KMS-11 (cell line): ENCODE data around the gene PROCA1.
A peak's percentile ranks its signal among the peaks of the same experiment; 100 is the strongest.

Experiments used
- H2AFZ ChIP-seq: fragments of 200-600 bp; sonication (generic); 2 replicates; pipeline ENCODE4 v1.6.1; 2016; ENCODE audit warnings: antibody characterized with exemption, mixed run types, low read depth
- H3K27ac ChIP-seq: fragments of 200-600 bp; sonication (generic); 2 replicates; pipeline ENCODE4 v1.6.1; 2016; ENCODE audit warnings: mild to moderate bottlenecking, mixed run types
- H3K27me3 ChIP-seq: fragments of 200-600 bp; sonication (generic); 2 replicates; pipeline ENCODE4 v1.6.1; 2017; ENCODE audit warnings: mild to moderate bottlenecking, low read depth, mixed run types, moderate library complexity; ENCODE audit not compliant: insufficient read depth
- H3K36me3 ChIP-seq: fragments of 200-600 bp; sonication (generic); 2 replicates; pipeline ENCODE4 v1.6.1; 2017; ENCODE audit warnings: mild to moderate bottlenecking, mixed run types; ENCODE audit not compliant: insufficient read depth
- H3K4me1 ChIP-seq: fragments of 200-600 bp; sonication (generic); 2 replicates; pipeline ENCODE4 v1.6.1; 2016; ENCODE audit warnings: mild to moderate bottlenecking, low read depth, mixed run types; ENCODE audit not compliant: poor library complexity, severe bottlenecking
- H3K4me2 ChIP-seq: fragments of 200-600 bp; sonication (generic); 2 replicates; pipeline ENCODE4 v1.7.0; 2016; ENCODE audit warnings: mild to moderate bottlenecking, mixed run types
- H3K4me3 ChIP-seq: fragments of 200-600 bp; sonication (generic); IDR thresholded peaks from 2 replicates; pipeline ENCODE4 v1.6.1; 2017; ENCODE audit warnings: low read depth, low read length, mixed read lengths; ENCODE audit not compliant: insufficient read depth
- H3K79me2 ChIP-seq: fragments of 200-600 bp; sonication (generic); 2 replicates; pipeline ENCODE4 v1.6.1; 2016; ENCODE audit warnings: low read depth, mixed run types; ENCODE audit not compliant: insufficient read depth
- H3K9ac ChIP-seq: fragments of 200-600 bp; sonication (generic); 2 replicates; pipeline ENCODE4 v1.6.1; 2016; ENCODE audit warnings: mild to moderate bottlenecking, mixed run types
- H4K20me1 ChIP-seq: fragments of 200-600 bp; sonication (generic); 2 replicates; pipeline ENCODE4 v1.6.1; 2016; ENCODE audit warnings: mild to moderate bottlenecking, mixed run types; ENCODE audit not compliant: insufficient read depth
- TF ChIP-seq, protein P1 (sequence below): fragments of 200-600 bp; sonication (generic); conservative IDR thresholded peaks from 2 replicates; pipeline ENCODE4 v1.6.1; 2017; ENCODE audit warnings: low read depth, mild to moderate bottlenecking, antibody characterized with exemption, low read length, moderate library complexity, mixed read lengths

Gene PROCA1, protein sequence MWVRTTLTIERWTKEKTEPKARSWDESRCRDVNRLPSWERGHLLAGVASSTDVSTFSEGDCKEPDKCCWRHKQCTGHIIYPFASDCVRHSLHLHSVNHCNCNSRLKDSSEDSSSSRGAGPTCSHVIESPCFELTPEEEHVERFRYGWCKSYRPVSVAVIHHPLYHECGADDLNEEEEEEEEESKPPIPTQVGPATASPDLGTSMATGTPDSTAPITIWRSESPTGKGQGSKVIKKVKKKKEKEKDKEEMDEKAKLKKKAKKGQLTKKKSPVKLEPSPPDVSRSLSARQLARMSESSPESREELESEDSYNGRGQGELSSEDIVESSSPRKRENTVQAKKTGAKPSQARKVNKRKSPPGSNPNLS

DNA sequence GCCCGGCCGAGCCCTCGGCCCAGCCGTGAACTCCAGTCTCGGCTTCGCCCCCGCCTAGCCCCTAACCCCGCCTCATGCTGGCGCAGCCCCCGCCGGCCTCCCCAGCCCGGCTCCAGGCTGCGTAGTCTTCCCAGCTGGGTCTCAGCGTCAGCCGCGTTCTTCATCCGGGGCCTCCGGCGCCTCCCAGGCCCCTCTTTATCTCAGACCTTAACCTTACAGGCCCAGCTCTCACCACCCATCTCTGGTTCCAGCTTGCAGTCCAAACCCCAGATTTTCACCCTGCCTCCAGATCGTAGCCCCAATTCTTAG, at the start of gene PROCA1:
PROCA1 (minus strand) TSS at position 166 of the 309 bp plus-strand sequence. CDS start 228 bp downstream, outside the sequence.
- Histone ChIP-seq H3K79me2 (no peaks in the 10 kb centered on the region), H4K20me1 (no peaks in the 10 kb centered on the region), H2AFZ (peak within 1 kb of the TSS; percentile 66), H3K9ac (peak within 1 kb of the TSS; percentile 28; the same call in 1 of the 2 replicates), H3K4me3 (no peak within 1 kb of the TSS), H3K27me3 (peaks cover 23% of the 10 kb centered on the region), H3K36me3 (no peaks in the 10 kb centered on the region), H3K4me2 (peak within 1 kb of the TSS; percentile 58), H3K27ac (no peak within 1 kb of the TSS), H3K4me1 (no peaks in the 10 kb centered on the region)
- TF ChIP-seq, protein P1, sequence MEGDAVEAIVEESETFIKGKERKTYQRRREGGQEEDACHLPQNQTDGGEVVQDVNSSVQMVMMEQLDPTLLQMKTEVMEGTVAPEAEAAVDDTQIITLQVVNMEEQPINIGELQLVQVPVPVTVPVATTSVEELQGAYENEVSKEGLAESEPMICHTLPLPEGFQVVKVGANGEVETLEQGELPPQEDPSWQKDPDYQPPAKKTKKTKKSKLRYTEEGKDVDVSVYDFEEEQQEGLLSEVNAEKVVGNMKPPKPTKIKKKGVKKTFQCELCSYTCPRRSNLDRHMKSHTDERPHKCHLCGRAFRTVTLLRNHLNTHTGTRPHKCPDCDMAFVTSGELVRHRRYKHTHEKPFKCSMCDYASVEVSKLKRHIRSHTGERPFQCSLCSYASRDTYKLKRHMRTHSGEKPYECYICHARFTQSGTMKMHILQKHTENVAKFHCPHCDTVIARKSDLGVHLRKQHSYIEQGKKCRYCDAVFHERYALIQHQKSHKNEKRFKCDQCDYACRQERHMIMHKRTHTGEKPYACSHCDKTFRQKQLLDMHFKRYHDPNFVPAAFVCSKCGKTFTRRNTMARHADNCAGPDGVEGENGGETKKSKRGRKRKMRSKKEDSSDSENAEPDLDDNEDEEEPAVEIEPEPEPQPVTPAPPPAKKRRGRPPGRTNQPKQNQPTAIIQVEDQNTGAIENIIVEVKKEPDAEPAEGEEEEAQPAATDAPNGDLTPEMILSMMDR, result no peak

DNA sequence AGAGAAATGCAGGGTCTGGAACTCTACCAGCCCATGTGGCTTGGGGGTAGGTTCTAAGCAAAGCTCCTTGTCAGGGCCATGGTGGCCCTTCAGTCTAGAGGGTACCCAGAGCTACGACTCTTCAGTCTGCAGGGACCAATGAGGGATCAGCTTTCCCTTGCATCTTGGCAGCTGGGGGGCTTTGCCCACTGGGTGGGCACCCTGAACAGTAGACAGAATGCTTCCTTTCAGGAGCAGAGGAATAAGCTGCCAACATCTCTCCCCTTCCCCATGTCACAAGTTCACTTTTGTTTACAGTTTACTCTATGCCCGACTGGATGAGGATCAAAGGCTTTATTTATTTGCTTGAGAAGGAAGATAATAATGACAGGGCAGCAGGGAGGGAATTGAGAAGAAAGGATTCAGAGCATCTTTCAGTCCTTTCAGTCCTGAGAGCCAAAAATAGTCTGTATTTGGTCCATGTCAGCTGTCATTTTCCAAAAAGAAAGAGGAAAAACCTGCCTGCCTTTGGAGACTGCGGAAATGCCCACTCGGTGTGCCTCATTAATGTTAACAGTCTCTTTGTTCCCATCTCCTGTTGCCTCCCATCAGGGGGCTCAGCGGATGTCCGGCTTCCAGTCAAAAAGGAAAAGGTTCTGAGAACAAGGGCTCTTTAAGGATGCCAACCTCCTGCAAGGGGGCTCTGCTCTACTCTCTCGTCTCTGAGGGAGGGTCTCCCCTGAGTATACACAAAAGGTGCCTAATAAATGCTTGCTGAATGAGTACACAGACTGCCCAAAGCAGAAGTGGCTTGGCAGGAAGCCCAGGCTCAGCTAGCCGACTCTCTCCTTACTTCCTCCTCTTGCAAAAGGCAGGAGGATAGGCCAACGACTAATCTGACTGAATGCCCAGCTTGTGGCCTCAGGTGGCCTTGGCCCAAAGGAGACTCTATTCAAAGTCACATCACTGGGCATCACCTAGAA, 49.2 kb upstream of the PROCA1 start:
- Histone ChIP-seq H3K79me2 (no peaks in the 10 kb centered on the region), H4K20me1 (no peaks in the 10 kb centered on the region), H3K27ac (no peak overlapping the region), H3K9ac (no peak overlapping the region), H3K4me1 (peaks cover 37% of the 10 kb centered on the region), H2AFZ (no peak overlapping the region), H3K27me3 (no peaks in the 10 kb centered on the region), H3K36me3 (no peaks in the 10 kb centered on the region), H3K4me3 (no peak overlapping the region), H3K4me2 (no peak overlapping the region)
- TF ChIP-seq, protein P1, result no peak

DNA sequence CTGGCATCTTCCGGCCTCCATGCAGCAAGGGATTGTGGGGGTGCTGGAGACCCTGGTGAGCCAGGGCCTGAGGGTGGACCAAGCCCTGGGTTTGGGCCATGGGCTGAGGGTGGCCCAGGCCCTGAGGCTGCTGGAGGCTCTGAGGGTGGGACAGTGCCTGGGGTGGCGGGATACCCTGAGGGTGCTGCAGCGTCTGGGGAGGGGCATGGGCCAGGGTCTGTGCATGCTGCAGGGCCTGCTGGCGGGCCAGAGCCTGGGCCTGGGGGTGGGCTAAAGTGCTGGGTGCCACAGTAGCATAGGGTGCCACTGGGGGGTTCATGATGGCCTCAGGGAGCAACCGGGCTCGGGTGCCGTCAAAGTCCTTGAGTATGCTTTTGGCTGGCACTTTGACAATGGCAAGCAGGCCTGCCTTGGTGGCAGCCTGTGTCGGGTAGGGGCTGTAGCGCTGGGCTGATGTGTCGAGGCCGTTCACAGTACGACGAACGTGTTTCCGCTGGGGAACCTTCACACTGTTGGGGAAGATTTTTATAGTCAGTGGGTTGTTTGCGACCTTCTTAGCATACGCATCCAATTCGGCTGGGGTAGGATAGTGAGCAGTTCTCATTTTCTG, 47.7 kb upstream of the PROCA1 start:
- H3K9ac ChIP-seq, result no peak overlapping the region
- no peaks in the 10 kb centered on the region for H3K36me3 ChIP-seq
- H3K27ac ChIP-seq, result no peak overlapping the region
- H4K20me1 ChIP-seq, result no peaks in the 10 kb centered on the region
- H2AFZ ChIP-seq, result no peak overlapping the region
- H3K27me3 ChIP-seq, result no peaks in the 10 kb centered on the region
- no peak overlapping the region for H3K4me3 ChIP-seq
- H3K4me2 ChIP-seq, result no peak overlapping the region
- TF ChIP-seq, protein P1, result no peak
- H3K4me1 ChIP-seq, result peaks cover 35% of the 10 kb centered on the region
- H3K79me2 ChIP-seq, result no peaks in the 10 kb centered on the region

DNA sequence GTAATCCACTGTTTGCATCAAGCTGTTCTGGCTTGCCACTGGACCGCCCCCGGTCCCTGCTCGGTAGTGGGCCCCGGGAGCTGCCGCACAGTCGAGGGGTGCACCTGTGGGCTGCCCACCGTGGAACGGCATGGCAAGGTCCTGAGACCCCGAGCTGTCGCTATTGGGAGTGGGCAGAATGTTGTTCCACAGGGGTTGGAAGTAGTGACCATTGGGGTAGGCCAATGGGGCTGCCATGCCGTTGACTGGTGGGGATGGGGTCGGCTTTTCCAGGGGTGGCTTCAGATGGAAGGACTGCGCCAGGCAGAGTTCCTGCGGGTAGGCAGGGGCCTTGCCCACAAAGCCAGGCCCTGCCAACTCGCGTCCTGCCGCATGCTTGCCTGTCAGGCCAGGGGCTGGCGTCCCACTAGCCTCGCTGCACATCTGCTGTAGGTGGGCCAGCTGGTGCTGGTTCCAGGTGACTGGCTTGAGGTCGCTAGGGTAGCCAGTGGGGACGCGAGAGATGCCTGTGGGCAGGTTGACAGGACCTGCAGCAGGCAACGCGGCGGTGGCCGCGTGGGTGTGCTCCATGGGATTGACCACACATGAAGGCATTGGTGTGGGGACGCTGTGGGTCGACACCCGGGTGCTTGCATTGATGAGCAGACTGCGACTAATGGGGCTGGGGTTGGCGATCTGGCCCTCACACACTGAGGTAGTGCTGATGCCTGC, 46.9 kb upstream of the PROCA1 start:
- H3K27ac ChIP-seq, result no peak overlapping the region
- no peaks in the 10 kb centered on the region for H4K20me1 ChIP-seq
- H3K27me3 ChIP-seq, result no peaks in the 10 kb centered on the region
- H3K36me3 ChIP-seq, result no peaks in the 10 kb centered on the region
- no peak overlapping the region for H3K9ac ChIP-seq
- H2AFZ ChIP-seq, result no peak overlapping the region
- H3K4me3 ChIP-seq, result no peak overlapping the region
- TF ChIP-seq, protein P1, result no peak
- no peaks in the 10 kb centered on the region for H3K79me2 ChIP-seq
- no peak overlapping the region for H3K4me2 ChIP-seq
- H3K4me1 ChIP-seq, result peaks cover 28% of the 10 kb centered on the region
